Activated T-cell treated with anti-CD3 and anti-CD28 coated beads, Interleukin-2, amount 50 U/mL, for 72 hours (primary cell): Measurements from ENCODE around the gene NBPF6. TPM values are rescaled to one million over a fixed set of nuclear protein-coding genes. Genes with fewer than 3 reads are reported as not detected.
"Not testable (repeated sequence)": the region's sequence is repeated elsewhere in the genome, so short reads cannot be mapped to it uniquely, and the experiment has no call there.

Source experiments
- ATAC-seq, 2 donors: fragments of 150-1000 bp; cut with Tn5 transposase; replicated peaks in 1 of 2; 2 replicates each; pipeline ENCODE4 v1.10.0; 2021; ENCODE audit warnings: moderate library complexity in 2 of 2, mild to moderate bottlenecking in 1 of 2
- DNase-seq, 2 donors: peaks; one replicate each; pipeline ENCODE4 v3.0.0; 2021 to 2022; ENCODE audit warnings: mixed read lengths in 1 of 2
- H3K27ac Mint-ChIP-seq: one replicate; pipeline ENCODE4 v1.8.0; 2022; ENCODE audit warnings: mild to moderate bottlenecking, moderate library complexity, mixed read lengths
- H3K27me3 Mint-ChIP-seq: one replicate; pipeline ENCODE4 v1.8.0; 2022; ENCODE audit warnings: low read depth, mixed read lengths
- H3K36me3 Mint-ChIP-seq, 2 donors: one replicate each; pipeline ENCODE4 v1.8.0; 2022; ENCODE audit warnings: mixed read lengths in 2 of 2, mild to moderate bottlenecking in 1 of 2; ENCODE audit not compliant: insufficient read depth in 2 of 2
- H3K4me1 Mint-ChIP-seq: one replicate; pipeline ENCODE4 v1.8.0; 2022; ENCODE audit warnings: low read depth, mixed read lengths
- H3K4me3 Mint-ChIP-seq, 2 donors: one replicate each; pipeline ENCODE4 v1.8.0; 2022; ENCODE audit warnings: mild to moderate bottlenecking in 2 of 2, mixed read lengths in 2 of 2, moderate library complexity in 2 of 2
- H3K9me3 Mint-ChIP-seq, 2 donors: one replicate each; pipeline ENCODE4 v1.8.0; 2022; ENCODE audit warnings: mixed read lengths in 2 of 2
- total RNA-seq, 2 donors: library from RNA; stranded (reverse); gene quantifications; one replicate each; pipeline ENCODE4 v1.2.3, GENCODE V29; 2022

The NBPF6 gene
- total RNA-seq, 2 donors from 2014 or later, result not detected

DNA sequence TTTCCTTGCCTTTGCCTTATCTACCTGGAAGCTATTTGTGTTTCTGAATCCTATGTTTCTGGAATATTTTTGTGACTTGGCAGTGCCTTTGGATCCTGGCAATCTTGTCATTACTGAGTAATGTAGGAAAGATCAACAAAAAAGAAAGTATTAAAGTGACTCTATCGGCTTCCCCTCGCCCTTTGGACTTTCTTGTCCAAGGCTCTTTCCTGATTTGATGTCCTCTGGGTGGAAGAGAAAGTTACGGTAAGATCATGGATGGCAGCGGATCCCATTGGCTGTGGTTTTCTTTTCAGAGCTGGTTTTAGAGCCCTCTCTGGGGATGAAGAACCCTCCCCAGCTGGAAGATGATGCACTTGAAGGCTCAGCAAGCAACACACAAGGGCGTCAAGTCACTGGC, 17.0 kb downstream of the NBPF6 start:
- H3K36me3 Mint-ChIP-seq, H3K27me3 Mint-ChIP-seq, DNase-seq, H3K9me3 Mint-ChIP-seq, ATAC-seq, H3K4me1 Mint-ChIP-seq, H3K27ac Mint-ChIP-seq, H3K4me3 Mint-ChIP-seq: not testable (repeated sequence)

DNA sequence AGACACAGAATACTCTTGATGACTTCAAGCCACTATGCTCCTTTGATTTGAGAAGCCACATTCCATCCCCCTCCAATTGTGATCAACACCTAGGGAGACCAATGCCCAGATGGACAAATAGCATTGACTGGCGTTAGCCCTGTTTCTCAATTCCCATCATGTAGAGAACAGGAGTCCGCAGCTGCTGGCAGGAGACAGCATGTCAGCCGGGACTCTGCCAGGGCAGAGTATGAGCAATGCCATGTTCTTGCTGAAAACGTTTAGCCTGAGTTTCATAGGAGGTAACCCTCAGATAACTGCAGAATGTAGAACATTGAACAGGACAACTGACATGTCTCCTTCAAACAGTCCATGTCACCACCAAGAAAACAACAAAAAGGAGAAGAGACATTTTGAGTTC, 20.6 kb downstream of the NBPF6 start:
- H3K27ac Mint-ChIP-seq, DNase-seq, H3K9me3 Mint-ChIP-seq, H3K36me3 Mint-ChIP-seq, H3K4me3 Mint-ChIP-seq, ATAC-seq, H3K4me1 Mint-ChIP-seq: not testable (repeated sequence)
- H3K27me3 Mint-ChIP-seq, result peaks cover 31% of the 10 kb centered on the region

DNA sequence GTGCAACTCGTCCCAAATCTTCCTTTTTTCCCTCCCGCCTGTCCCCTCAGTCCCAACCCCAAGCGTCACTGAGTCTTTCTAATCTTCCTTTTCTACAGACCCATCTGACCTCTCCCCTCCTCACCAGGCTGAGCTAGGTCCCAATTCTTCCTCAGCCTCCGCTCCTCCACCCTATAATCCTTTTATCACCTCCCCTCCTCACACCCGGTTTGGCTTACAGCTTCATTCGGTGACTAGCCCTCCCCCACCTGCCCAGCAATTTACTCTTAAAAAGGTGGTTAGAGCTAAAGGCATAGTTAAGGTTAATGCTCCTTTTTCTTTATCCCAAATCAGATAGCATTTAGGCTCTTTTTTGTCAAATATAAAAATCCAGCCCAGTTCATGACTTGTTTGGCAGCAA, 24.4 kb downstream of the NBPF6 start:
- H3K4me1 Mint-ChIP-seq, H3K9me3 Mint-ChIP-seq, H3K27ac Mint-ChIP-seq, ATAC-seq, DNase-seq, H3K4me3 Mint-ChIP-seq: not testable (repeated sequence)
- H3K27me3 Mint-ChIP-seq, result peaks cover 27% of the 10 kb centered on the region
- peaks cover 4 to 11% of the 10 kb centered on the region in 2 donors for H3K36me3 Mint-ChIP-seq

DNA sequence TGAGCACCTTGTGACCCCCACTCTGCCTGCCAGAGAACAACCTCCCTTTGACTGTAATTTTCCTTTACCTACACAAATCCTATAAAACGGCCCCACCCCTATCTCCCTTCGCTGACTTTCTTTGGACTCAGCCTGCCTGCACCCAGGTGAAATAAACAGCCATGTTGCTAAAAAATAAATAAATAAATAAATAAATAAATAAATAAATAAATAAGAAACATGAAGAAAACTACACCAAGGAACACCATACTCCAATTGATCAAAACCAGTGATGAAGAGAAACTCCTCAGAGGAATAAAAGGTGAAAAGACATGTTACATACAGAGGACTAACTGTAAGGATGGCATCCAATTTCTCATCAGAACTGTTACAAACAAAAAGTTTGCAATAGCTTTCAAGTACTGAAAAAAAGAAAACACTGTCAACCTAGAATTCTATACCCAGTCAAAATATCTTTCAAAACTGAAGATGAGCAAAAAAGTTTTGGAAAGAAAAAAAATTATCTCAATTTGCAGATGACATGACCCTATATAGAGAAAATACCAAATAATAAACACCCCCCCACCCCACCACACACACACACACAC, 28.4 kb downstream of the NBPF6 start:
- H3K36me3 Mint-ChIP-seq, result peaks cover 4 to 11% of the 10 kb centered on the region in 2 donors
- no peak for ATAC-seq
- H3K4me3 Mint-ChIP-seq, result no peak overlapping the region

DNA sequence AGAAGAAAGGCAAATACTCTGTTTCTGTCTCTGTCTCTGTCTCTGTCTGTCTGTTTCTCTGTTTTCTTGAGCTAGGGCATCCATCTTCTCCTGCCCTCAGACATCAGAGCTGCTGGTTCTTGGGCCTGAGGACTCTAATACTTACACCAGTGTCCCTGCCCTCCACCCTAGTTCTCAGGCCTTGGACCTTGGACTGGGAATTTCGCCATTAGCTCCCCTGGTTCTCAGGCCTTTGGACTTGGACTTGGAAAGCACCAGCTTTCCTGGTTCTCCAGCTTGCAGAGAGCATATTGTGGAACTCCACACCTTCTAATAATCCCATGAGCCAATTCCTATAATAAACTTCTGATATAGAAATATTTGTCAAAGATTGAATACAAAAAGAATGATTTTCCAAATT, 32.6 kb downstream of the NBPF6 start:
- Mint-ChIP-seq H3K27ac (no peak overlapping the region), H3K27me3 (peaks cover 17% of the 10 kb centered on the region), H3K4me1 (no peaks in the 10 kb centered on the region), H3K36me3 (peaks cover 3% of the 10 kb centered on the region in 2 donors), H3K9me3 (peaks cover 5 to 9% of the 10 kb centered on the region in 2 donors), H3K4me3 (no peak overlapping the region)
- DNase-seq, result no peak
- no peak for ATAC-seq

More for the DNA sequence above, 28.4 kb downstream of the NBPF6 start:
- Mint-ChIP-seq H3K4me1 (no peaks in the 10 kb centered on the region), H3K27me3 (peaks cover 21% of the 10 kb centered on the region), H3K27ac (no peak overlapping the region), H3K9me3 (peaks cover 5 to 10% of the 10 kb centered on the region in 2 donors)
- no peak for DNase-seq

DNA sequence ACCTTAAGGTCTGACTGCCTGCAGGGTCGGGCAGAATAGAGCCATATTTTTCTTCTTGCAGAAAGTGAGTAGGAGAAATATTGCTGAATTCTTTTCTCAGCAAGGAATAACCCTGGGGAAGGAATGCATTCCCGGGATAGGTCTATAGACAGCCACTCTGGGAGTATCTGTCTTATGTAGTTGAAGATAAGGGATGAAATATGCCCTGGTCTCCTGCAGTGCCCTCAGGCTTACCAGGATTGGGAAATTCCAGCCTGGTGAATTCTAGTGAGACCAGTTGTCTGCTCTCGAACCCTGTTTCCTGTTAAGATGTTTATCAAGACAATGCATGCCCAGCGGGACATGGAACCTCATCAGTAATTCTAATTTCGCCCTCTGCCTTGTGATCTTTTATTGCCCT, 35.8 kb downstream of the NBPF6 start:
- not testable (repeated sequence) for H3K9me3 Mint-ChIP-seq, ATAC-seq, H3K36me3 Mint-ChIP-seq, H3K4me3 Mint-ChIP-seq, DNase-seq, H3K27ac Mint-ChIP-seq, H3K4me1 Mint-ChIP-seq
- peaks cover 11% of the 10 kb centered on the region for H3K27me3 Mint-ChIP-seq

DNA sequence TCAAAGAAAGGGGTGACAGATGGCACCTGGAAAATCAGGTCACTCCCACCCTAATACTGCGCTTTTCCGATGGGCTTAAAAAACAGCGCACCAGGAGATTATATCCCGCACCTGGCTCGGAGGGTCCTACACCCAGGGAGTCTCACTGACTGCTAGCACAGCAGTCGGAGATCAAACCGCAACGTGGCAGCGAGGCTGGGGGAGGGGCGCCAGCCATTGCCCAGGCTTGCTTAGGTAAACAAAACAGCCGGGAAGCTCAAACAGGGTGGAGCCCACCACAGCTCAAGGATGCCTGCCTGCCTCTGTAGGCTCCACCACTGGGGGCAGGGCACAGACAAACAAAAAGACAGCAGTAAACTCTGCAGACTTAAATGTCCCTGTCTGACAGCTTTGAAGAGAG, 36.6 kb downstream of the NBPF6 start:
- ATAC-seq, DNase-seq, H3K4me1 Mint-ChIP-seq, H3K27ac Mint-ChIP-seq, H3K9me3 Mint-ChIP-seq, H3K36me3 Mint-ChIP-seq, H3K4me3 Mint-ChIP-seq: not testable (repeated sequence)
- peaks cover 11% of the 10 kb centered on the region for H3K27me3 Mint-ChIP-seq

DNA sequence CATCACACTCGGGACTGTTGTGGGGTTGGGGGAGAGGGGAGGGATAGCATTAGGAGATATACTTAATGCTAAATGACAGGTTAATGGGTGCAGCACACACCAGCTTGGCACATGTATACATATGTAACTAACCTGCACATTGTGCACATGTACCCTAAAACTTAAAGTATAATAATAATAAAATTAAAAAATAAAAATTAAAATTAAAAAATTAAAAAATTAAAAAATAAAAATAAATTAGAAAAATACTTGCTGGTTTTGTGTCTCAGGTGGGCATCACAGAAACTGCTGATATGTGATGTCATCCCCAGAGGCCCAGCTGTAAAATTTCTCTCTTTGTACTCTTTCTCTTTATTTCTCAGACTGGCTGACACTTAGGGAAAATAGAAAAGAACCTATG, 44.9 kb downstream of the NBPF6 start:
- not testable (repeated sequence) for ATAC-seq, H3K4me1 Mint-ChIP-seq, H3K9me3 Mint-ChIP-seq, H3K27ac Mint-ChIP-seq, H3K36me3 Mint-ChIP-seq, H3K4me3 Mint-ChIP-seq, DNase-seq, H3K27me3 Mint-ChIP-seq

DNA sequence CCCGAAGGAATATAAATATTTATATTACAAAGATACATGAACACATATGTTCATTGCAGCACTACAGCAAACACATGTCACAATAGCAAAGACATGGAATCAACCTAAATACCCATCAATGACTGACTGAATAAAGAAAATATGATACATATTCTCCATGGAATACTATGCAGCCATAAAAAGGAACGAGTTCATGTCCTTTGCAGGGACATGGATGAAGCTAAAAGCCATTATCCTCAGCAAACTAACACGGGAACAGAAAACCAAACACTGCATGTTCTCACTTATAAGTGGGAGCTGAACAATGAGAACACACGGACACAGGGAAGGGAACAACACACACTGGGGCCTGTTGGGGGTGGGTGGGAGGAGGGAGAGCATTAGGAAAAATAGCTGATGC, 46.7 kb downstream of the NBPF6 start:
- not testable (repeated sequence) for H3K9me3 Mint-ChIP-seq, ATAC-seq, H3K27ac Mint-ChIP-seq, H3K4me3 Mint-ChIP-seq, DNase-seq, H3K4me1 Mint-ChIP-seq, H3K36me3 Mint-ChIP-seq, H3K27me3 Mint-ChIP-seq

DNA sequence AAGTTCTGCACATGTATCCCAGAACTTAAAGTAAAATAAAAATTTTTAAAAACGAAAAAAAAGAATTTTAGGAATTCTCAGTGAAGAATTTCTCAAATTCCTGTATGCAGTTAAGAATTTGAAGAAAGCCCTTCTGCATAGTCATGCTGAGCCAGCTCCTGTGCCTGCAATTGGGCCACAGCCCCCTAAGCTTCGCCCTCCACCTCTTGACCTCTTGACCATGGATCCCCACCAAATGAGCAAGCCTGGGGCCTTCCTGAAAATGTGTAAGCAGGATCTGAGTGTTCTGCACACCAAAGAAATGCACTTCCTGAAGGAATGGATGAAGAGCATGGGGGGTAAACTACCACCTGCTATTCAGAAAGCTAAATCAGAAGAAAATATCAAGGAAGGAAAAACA, 52.0 kb downstream of the NBPF6 start:
- Mint-ChIP-seq H3K4me1 (peaks cover 5% of the 10 kb centered on the region), H3K36me3 (peaks cover 0 to 5% of the 10 kb centered on the region in 2 donors), H3K27me3 (peaks cover 21% of the 10 kb centered on the region), H3K9me3 (peaks cover 0 to 2% of the 10 kb centered on the region in 2 donors), H3K27ac (no peak overlapping the region), H3K4me3 (no peak overlapping the region)
- no peak for DNase-seq
- ATAC-seq, result no peak

DNA sequence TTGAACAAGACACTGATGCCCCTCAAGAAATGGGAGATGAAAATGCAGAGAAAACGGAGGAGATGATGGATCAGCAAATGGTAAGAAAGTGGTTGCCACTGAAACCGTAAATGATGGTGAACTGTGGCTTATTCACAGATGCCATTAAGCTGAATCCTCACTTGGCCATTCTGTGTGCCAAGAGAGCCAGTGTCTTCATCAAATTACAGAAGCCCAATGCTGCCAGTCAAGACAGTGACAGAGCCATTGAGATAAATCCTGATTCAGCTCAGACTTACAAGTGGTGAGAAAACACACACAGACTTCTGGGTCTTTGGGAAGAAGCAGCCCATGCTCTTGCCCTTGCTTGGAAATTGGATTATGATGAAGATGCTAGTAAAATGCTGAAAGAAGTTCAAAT, 52.5 kb downstream of the NBPF6 start:
- Mint-ChIP-seq H3K9me3 (peaks cover 0 to 2% of the 10 kb centered on the region in 2 donors), H3K27me3 (peaks cover 21% of the 10 kb centered on the region), H3K36me3 (peaks cover 0 to 5% of the 10 kb centered on the region in 2 donors), H3K4me3 (no peak overlapping the region), H3K4me1 (peaks cover 5% of the 10 kb centered on the region), H3K27ac (no peak overlapping the region)
- no peak for ATAC-seq
- no peak for DNase-seq

DNA sequence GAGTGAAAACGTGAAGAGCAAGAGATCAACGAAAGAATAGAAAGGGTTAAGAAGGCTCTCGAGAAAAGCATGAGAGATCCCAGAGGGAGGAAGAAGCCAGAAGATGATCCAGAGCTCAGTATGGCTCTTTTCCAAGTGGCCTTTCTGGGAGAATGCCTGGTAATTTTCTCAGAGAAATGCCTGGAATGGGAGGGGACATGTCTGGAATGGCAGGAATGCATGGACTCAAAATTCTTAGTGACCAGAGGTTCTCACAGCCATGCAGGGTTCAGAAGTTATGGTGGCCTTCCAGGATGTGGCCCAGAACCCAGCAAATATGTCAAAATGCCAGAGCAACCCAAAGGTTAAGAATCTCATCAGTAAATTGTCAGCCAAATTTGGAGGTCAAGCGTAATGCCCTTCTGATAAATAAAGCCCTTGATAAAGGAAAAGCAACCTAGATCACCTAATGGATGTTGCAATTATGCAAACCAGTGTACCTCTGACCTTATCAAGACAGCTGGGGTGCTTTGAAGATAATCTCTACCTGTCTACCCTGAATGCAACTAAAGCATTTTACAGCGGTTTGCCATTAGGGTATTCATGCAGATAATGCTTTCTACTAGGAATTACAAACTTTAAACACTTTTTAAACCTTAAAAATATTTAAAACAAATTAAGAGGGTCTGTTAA, 53.1 kb downstream of the NBPF6 start:
- ATAC-seq, result no peak
- peaks cover 5% of the 10 kb centered on the region for H3K4me1 Mint-ChIP-seq
- peaks cover 21% of the 10 kb centered on the region for H3K27me3 Mint-ChIP-seq
- no peak for DNase-seq
- no peak overlapping the region for H3K4me3 Mint-ChIP-seq
- H3K9me3 Mint-ChIP-seq, result peaks cover 0 to 2% of the 10 kb centered on the region in 2 donors
- peaks cover 0 to 5% of the 10 kb centered on the region in 2 donors for H3K36me3 Mint-ChIP-seq
- no peak overlapping the region for H3K27ac Mint-ChIP-seq

DNA sequence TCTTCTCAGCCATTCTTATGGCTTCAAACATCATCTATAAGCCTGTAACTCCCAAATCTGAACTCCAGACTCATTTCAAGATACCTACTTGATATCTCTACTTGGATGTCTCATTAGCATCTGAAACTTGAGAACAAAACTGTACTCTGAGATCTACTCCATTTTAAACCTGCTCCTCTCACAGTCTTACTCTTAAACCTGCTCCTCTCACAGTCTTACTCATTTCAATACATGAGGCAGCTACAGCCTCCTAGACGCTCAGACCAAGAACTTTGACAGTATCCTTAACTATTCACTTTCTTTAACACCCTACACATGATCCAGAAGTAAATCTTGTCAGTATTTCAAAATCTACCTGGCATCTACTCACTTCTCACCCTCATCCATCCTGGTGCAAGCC, 54.3 kb downstream of the NBPF6 start:
- peaks cover 0 to 5% of the 10 kb centered on the region in 2 donors for H3K36me3 Mint-ChIP-seq
- peak; percentile 6 to 19 for DNase-seq

DNA sequence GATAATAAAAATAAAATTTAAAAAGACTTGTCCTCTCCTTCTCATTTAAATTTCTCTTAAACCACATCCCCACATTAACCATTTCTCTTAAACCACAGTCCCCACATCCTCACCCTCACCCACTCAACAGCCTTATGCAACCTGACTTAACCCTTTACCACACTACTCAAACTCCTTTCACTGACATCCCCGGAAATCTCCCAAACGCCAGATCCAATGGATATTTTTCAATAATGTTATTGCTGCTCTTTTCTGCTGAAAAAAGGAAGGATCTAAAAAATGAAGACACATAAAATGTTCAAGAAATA, 55.6 kb downstream of the NBPF6 start:
- DNase-seq, result peak; percentile 21 to 40
- peaks cover 36% of the 10 kb centered on the region for H3K27me3 Mint-ChIP-seq
- H3K36me3 Mint-ChIP-seq, result peaks cover 0 to 5% of the 10 kb centered on the region in 2 donors

More for the DNA sequence above, 54.3 kb downstream of the NBPF6 start:
- peaks cover 0 to 2% of the 10 kb centered on the region in 2 donors for H3K9me3 Mint-ChIP-seq
- peaks cover 28% of the 10 kb centered on the region for H3K27me3 Mint-ChIP-seq
- no peak overlapping the region for H3K4me3 Mint-ChIP-seq
- no peak overlapping the region for H3K27ac Mint-ChIP-seq
- peak; percentile 92 to 93 for ATAC-seq
- H3K4me1 Mint-ChIP-seq, result peaks cover 5% of the 10 kb centered on the region

More for the DNA sequence above, 55.6 kb downstream of the NBPF6 start:
- Mint-ChIP-seq H3K27ac (no peak overlapping the region), H3K9me3 (peaks cover 2 to 4% of the 10 kb centered on the region in 2 donors), H3K4me1 (peaks cover 5% of the 10 kb centered on the region), H3K4me3 (no peak overlapping the region)
- no peak for ATAC-seq
